Activated T-helper 17 cell treated with anti-CD3 and anti-CD28 coated beads, Interleukin-2, amount 50 U/mL, for 72 hours (primary cell): ENCODE measurements around the gene SPTBN1. TPM values are rescaled to one million over a fixed set of nuclear protein-coding genes. Genes with fewer than 3 reads are reported as not detected.
"Not testable (repeated sequence)": the region's sequence is repeated elsewhere in the genome, so short reads cannot be mapped to it uniquely, and the experiment has no call there.

Source experiments
- ATAC-seq: fragments of 150-1000 bp; cut with Tn5 transposase; replicated peaks from 2 replicates; pipeline ENCODE4 v1.10.0; 2021; ENCODE audit warnings: mild to moderate bottlenecking, moderate library complexity
- H3K27ac Mint-ChIP-seq: one replicate; pipeline ENCODE4 v1.8.0; 2022; ENCODE audit warnings: mixed read lengths
- H3K27me3 Mint-ChIP-seq: one replicate; pipeline ENCODE4 v1.8.0; 2022; ENCODE audit warnings: mixed read lengths
- H3K36me3 Mint-ChIP-seq: one replicate; pipeline ENCODE4 v1.8.0; 2022; ENCODE audit warnings: low read depth, mild to moderate bottlenecking, mixed read lengths
- H3K4me1 Mint-ChIP-seq: one replicate; pipeline ENCODE4 v1.8.0; 2022; ENCODE audit warnings: mixed read lengths
- H3K4me3 Mint-ChIP-seq: one replicate; pipeline ENCODE4 v1.8.0; 2022; ENCODE audit warnings: mild to moderate bottlenecking, mixed read lengths
- H3K9me3 Mint-ChIP-seq: one replicate; pipeline ENCODE4 v1.8.0; 2022; ENCODE audit warnings: mixed read lengths
- total RNA-seq, 2 donors: library from RNA; stranded (reverse); gene quantifications; one replicate each; pipeline ENCODE4 v1.2.3, GENCODE V29; 2022

SPTBN1 gene
- total RNA-seq, 2 donors from 2014 or later, result 85.3 to 101 TPM

DNA sequence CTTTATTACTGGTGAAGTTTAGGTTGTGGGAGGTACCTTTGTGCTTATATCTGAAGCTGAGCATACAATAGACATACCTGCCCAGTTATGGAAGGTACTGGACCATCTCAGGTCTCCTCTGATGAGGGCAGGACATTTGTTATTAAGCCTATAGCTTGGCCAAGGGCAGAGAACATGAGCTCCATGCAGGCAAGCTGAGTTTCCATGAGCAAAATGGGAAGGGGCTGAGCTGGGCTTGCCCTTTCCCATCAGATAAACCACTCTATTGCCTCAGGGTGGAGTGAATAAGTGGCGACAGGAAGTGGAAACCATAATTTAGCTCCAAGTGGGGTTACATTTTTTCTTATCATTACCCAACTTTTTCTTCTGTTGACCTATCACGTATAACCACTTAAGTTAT is 227.5 kb downstream of the SPTBN1 start:
- ATAC-seq, result no peak
- Mint-ChIP-seq H3K27me3 (peaks cover 22% of the 10 kb centered on the region), H3K4me1 (peaks cover 14% of the 10 kb centered on the region), H3K36me3 (peaks cover 5% of the 10 kb centered on the region), H3K9me3 (no peaks in the 10 kb centered on the region), H3K4me3 (no peak overlapping the region), H3K27ac (no peak overlapping the region)

DNA sequence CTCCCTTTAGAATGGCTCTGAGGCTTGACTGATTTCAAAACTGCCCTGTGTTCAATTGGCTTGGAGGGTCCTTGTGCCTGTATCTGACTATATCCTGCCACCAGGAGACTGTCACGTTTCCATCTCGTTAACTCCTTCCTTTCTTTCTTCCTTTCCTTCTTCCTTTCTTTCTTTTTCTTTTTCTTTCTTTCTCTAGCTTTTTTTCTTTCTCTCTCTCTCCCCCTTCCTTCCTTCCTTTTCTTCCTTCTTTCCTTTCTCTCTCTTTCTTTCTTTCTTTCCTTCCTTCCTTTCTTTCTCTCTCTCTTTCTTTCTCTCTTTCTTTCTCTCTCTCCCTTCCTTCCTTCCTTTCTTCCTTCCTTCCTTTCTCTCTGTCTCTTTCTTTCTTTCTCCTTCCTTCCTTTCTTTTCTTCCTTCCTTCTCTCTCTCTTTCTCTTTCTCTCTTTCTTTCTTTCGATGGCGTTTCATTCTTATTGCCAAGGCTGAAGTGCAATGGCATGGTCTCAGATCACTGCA is 229.2 kb downstream of the SPTBN1 start:
- Mint-ChIP-seq H3K27me3 (peaks cover 25% of the 10 kb centered on the region), H3K4me1 (peaks cover 11% of the 10 kb centered on the region), H3K27ac (no peak overlapping the region), H3K36me3 (peaks cover 2% of the 10 kb centered on the region), H3K9me3 (no peaks in the 10 kb centered on the region), H3K4me3 (no peak overlapping the region)
- no peak for ATAC-seq

DNA sequence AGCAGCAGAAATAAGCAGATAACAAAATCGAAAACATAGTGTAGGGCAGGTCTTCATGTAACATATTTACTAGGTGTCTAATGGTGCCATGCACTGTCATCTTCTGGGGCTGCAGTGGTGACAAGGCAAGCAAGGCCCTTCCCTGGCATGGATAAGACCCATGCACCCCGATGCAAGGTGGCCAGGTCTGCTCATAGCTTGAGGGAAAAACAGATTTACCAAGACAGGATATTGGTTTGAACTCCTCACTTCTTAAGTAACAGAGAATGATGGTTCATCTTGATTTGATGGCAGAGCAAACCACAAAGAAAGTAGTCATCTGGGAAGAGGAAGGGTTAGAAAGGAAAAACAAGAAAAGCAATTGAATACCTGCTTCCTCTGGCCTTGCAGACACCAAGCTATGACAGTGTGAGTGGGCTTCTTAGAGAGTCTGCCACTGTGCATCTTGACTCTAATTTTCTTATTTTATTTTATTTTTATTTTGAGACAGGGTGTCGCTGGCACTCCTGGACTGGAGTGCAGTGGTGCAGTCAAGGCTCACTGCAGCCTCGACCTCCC is 231.5 kb downstream of the SPTBN1 start:
- Mint-ChIP-seq H3K36me3 (no peaks in the 10 kb centered on the region), H3K27ac (no peak overlapping the region), H3K27me3 (peaks cover 25% of the 10 kb centered on the region), H3K9me3 (no peaks in the 10 kb centered on the region), H3K4me3 (no peak overlapping the region), H3K4me1 (no peaks in the 10 kb centered on the region)
- ATAC-seq, result peak; percentile 70

DNA sequence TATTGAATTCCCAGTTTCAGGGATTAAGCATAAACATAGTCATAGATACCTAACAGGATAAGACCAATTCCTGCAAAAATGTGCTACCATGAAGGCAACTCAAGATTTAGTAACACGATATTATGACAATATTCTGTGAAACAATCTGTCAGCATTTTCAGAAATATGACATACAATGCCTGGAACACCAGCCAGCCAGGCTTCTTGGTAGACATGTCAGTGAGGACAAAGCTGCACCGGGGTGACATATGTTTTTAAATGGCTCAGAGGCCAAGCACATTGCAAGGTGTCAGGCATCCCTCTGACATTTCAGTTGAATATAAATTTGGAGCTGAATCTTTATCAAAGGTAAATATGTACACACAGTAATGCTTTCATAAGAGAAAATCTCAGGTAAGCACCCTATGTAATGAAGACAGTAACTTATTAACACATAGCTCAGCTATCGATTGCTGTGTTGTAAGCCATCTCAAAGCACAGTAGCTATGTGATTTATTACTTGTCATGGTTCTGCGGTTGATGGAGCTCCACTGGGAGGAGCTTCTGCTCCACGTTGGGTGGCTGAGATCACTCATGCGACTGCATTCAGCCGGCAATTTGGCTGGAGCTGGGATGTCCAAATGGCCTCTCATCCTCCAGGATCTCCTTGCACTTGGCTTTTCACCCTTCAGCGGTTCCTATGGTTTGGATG is 235.5 kb downstream of the SPTBN1 start:
- Mint-ChIP-seq H3K9me3 (no peaks in the 10 kb centered on the region), H3K27ac (no peak overlapping the region), H3K36me3 (no peaks in the 10 kb centered on the region), H3K4me1 (no peaks in the 10 kb centered on the region), H3K4me3 (no peak overlapping the region), H3K27me3 (peaks cover 17% of the 10 kb centered on the region)
- ATAC-seq, result no peak

DNA sequence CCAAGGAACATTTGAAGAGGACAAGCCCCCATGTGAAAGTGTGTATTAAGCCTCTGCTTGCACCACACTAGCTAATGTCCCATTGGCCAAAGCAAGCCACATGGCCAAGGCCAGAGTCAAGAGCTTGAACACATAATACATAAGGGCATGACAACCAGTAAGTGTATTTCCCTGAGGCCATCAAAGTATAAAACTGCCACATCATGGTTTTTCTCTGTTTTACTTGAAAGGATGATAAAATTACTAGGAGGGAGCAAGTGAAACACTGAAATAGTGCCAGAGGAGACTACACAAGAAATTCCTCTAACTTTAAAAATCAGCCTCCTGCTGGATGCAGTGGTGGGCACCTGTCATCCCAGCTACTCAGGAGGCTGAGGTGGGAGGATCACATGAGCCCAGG is 236.4 kb downstream of the SPTBN1 start:
- ATAC-seq, result no peak
- no peaks in the 10 kb centered on the region for H3K9me3 Mint-ChIP-seq
- H3K27me3 Mint-ChIP-seq, result peaks cover 14% of the 10 kb centered on the region
- no peak overlapping the region for H3K4me3 Mint-ChIP-seq
- H3K36me3 Mint-ChIP-seq, result no peaks in the 10 kb centered on the region
- H3K4me1 Mint-ChIP-seq, result no peaks in the 10 kb centered on the region
- H3K27ac Mint-ChIP-seq, result no peak overlapping the region

DNA sequence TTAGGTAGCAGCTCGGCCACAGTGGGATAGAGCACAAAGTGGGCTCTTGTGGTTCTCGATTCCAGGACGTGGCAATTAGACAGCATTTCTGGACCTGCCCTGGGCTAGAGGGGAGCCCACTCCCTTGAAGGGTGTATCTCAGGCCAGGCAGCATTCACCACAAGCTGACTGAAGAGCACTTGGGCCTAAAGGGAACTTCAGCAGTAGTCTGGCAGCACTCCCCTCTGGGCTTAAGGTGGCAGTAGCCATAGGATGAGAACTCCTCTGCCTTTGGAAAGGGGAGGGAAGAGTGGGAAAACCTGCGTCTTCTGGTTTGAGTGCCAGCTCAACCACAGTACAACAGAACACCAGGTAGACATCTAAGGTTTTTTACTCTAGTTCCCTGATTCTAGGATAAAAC is 239.3 kb downstream of the SPTBN1 start:
- no peak for ATAC-seq
- H3K4me3 Mint-ChIP-seq, result no peak overlapping the region
- no peak overlapping the region for H3K27ac Mint-ChIP-seq
- H3K4me1 Mint-ChIP-seq, result no peaks in the 10 kb centered on the region
- H3K9me3 Mint-ChIP-seq, result no peaks in the 10 kb centered on the region
- H3K27me3 Mint-ChIP-seq, result peaks cover 8% of the 10 kb centered on the region
- H3K36me3 Mint-ChIP-seq, result no peaks in the 10 kb centered on the region

DNA sequence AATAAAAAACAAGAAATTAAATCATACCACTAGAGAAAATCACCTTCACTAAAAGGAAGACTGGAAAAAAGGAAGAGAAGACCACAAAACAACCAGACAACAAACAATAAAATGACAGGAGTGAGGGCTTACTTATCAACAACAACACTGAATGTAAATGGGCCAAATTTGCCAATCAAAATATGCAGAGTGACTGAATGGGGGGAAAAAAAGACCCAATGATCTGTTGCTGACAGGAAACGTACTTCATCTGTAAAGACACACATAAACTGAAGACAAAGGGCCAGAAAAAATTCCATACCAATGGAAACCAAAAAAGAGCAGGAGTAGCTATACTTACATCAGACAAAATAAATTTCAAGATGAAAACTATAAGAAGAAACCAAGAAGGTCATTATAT is 241.8 kb downstream of the SPTBN1 start:
- H3K36me3 Mint-ChIP-seq, result no peaks in the 10 kb centered on the region
- no peak overlapping the region for H3K27ac Mint-ChIP-seq
- no peak overlapping the region for H3K4me3 Mint-ChIP-seq

DNA sequence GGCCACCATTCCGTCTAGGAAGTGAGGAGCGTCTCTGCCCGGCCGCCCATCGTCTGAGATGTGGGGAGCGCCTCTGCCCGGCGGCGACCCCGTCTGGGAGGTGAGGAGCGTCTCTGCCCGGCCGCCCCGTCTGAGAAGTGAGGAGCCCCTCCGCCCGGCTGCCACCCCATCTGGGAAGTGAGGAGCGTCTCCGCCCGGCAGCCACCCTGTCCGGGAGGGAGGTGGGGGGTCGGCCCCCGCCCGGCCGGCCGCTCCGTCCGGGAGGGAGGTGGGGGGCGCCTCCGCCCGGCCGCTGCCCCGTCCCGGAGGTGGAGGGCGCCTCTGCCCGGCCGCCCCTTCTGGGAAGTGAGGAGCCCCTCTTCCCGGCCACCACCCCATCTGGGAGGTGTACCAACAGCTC is 242.8 kb downstream of the SPTBN1 start:
- ATAC-seq, H3K4me3 Mint-ChIP-seq, H3K9me3 Mint-ChIP-seq, H3K36me3 Mint-ChIP-seq, H3K27me3 Mint-ChIP-seq, H3K27ac Mint-ChIP-seq, H3K4me1 Mint-ChIP-seq: not testable (repeated sequence)

More for the DNA sequence above, 241.8 kb downstream of the SPTBN1 start:
- Mint-ChIP-seq H3K9me3 (no peaks in the 10 kb centered on the region), H3K4me1 (peaks cover 3% of the 10 kb centered on the region), H3K27me3 (peaks cover 8% of the 10 kb centered on the region)
- no peak for ATAC-seq

DNA sequence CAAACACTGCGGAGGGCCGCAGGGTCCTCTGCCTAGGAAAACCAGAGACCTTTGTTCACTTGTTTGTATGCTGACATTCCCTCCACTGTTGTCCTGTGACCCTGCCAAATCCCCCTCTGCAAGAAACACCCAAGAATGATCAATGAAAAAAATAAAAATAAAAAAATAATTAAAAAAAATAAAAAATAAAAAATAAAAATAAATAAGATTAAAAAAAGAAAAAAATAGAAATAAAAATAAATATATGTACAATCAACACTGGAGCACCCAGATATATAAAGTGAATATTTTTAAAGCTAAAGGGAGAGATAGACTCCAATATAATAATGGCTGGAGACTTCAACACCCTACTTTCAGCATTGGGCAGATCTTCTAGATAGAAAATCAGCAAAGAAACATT is 243.5 kb downstream of the SPTBN1 start:
- ATAC-seq, result no peak
- Mint-ChIP-seq H3K27ac (no peak overlapping the region), H3K36me3 (no peaks in the 10 kb centered on the region), H3K4me1 (peaks cover 3% of the 10 kb centered on the region), H3K4me3 (no peak overlapping the region), H3K9me3 (no peaks in the 10 kb centered on the region), H3K27me3 (peaks cover 4% of the 10 kb centered on the region)

DNA sequence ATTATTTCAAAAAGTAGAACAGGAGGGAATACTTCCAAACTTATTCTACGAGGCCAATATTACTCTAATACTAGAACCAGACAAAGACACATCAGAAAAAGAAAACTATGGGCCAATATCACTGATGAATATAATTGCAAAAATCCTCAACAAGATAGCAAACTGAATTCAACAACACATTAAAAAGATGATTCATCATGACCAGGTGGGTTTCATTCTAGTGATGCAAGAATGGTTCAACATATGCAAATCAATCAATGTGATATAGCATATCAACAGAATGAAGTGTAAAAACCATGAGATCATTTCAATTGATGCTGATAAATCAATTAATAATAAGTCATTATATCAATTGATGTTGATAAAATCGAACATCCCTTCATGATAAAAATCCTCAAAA is 244.9 kb downstream of the SPTBN1 start:
- H3K9me3 Mint-ChIP-seq, result no peaks in the 10 kb centered on the region
- no peak overlapping the region for H3K27ac Mint-ChIP-seq
- no peak for ATAC-seq
- H3K4me1 Mint-ChIP-seq, result peaks cover 3% of the 10 kb centered on the region
- no peak overlapping the region for H3K4me3 Mint-ChIP-seq
- no peaks in the 10 kb centered on the region for H3K36me3 Mint-ChIP-seq
- H3K27me3 Mint-ChIP-seq, result peaks cover 4% of the 10 kb centered on the region

DNA sequence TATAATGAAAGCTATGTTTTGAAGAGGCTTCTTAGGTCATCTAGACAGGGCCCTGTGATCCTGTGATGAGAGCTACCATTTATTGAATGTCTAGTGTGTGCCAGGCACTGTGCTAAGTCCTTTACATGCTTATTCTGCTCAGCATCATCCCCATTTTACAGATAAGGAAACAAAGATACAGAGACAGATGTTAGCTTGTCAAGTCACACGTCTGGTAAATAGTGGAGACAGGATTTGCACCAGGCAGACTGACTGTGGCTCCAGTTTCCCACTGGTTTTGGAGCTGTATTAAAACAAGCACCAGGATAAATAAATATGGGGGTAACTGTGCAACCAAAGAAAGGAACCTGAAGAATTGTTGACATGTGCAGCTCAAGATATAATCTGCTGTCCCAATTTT is 248.1 kb downstream of the SPTBN1 start:
- H3K4me1 Mint-ChIP-seq, result peaks cover 3% of the 10 kb centered on the region
- no peaks in the 10 kb centered on the region for H3K36me3 Mint-ChIP-seq
- H3K27ac Mint-ChIP-seq, result no peak overlapping the region
- H3K4me3 Mint-ChIP-seq, result no peak overlapping the region
- H3K9me3 Mint-ChIP-seq, result no peaks in the 10 kb centered on the region
- no peak for ATAC-seq
- H3K27me3 Mint-ChIP-seq, result peaks cover 4% of the 10 kb centered on the region

DNA sequence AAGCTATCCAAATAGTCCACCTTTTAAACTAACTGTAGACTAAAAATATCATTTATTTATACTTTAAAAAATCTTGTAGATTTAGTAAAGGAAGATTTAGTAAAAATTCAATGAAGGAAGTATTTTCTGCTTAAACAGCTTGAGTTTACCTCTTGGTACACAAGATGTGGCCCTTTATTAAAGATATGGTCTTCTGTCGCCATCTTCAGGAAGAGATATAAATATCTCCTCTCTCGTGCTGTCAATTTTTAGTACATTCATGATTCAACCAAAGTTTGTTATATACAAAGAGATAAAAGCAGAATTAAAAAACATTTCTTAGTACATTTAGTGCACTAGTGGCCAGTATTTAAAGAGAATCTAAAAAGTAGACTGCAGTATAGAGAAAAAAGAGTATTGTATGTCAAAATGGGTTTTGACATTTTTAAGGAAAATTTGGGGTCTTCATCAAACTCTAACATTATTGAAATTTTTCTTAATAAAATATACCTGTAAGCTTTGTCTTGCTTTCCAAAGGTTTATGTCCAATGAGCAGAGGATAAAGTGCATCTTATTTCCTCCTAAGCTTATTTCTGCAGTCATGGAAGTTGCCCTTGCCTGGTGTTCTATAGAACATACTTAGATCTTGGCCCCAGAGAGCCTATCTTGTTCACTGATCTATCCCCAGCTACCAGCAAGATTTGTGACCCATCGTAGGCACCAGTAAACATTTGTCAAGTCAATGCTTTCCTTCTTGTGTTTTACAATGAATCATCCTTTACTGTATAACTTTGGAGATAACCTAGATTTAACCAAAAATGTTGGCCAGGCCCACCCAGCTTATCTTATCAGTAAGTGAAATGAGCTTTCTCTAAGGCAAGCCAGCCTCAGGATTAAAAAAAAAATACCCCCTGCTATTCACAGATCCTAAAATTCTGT is 248.8 kb downstream of the SPTBN1 start:
- peaks cover 3% of the 10 kb centered on the region for H3K4me1 Mint-ChIP-seq
- H3K27me3 Mint-ChIP-seq, result peaks cover 8% of the 10 kb centered on the region
- no peak overlapping the region for H3K4me3 Mint-ChIP-seq
- ATAC-seq, result peak; percentile 66
- no peaks in the 10 kb centered on the region for H3K9me3 Mint-ChIP-seq
- H3K27ac Mint-ChIP-seq, result no peak overlapping the region
- no peaks in the 10 kb centered on the region for H3K36me3 Mint-ChIP-seq

DNA sequence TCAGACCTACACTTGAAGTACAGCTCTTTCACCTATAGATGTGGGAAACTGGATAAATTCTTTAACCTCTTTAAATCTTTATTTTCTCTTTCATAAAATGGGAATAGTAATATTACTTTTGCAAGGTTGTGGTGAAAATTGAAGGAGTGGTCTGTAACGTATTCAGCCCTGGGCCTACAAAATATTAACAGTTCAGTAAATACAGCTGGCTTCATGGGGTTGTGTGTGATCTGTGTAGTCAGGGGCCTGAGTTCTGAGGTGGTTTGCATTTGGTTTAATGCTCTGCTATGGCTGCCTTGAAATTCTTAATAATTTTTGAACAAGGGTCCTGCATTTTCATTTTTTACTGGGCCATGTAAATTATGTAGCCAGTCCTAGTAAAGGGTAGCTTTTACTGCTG is 250.5 kb downstream of the SPTBN1 start:
- ATAC-seq, result no peak
- peaks cover 13% of the 10 kb centered on the region for H3K27me3 Mint-ChIP-seq
- H3K9me3 Mint-ChIP-seq, result no peaks in the 10 kb centered on the region
- no peak overlapping the region for H3K4me3 Mint-ChIP-seq
- H3K36me3 Mint-ChIP-seq, result no peaks in the 10 kb centered on the region
- H3K4me1 Mint-ChIP-seq, result peaks cover 3% of the 10 kb centered on the region
- H3K27ac Mint-ChIP-seq, result no peak overlapping the region

DNA sequence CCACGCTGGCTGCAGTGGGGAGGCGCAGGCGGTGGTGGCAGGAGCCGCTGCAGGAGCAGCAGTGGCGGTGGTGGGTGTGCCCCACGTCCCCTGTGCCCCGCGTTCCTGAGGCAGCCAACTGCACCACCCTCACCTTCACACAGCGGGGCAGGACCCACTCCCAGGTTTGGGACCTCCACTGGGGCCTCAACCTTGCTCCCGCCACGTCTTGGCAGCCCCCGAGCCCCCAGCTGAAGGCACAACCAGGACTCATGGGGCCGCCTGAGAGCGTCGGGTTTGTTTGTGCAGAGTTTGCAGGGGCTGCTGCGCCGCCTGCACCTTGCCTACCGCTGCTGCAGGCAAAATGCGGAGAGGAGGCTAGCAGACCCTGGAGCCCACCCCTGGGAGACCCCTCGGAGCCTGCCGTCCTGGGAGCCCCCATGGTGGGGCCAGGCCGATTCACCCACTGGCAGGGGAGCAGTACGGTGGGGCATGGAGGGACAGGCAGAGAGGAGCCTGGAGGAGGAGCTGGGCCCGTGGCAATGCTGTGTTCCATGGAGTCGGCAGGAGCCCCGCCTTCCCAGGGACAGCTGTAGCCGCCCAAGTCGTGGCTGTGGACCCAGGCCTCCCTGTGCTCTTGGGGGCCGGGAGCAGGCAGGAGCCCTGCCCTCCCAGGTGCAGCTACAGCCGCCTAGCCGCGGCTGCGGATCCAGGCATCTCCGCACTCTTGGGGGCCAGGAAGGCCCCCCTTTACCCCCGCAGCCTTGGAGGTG is 252.6 kb downstream of the SPTBN1 start:
- peak; percentile 21 for ATAC-seq
- no peak overlapping the region for H3K27ac Mint-ChIP-seq
- peaks cover 13% of the 10 kb centered on the region for H3K27me3 Mint-ChIP-seq
- no peaks in the 10 kb centered on the region for H3K9me3 Mint-ChIP-seq
- peaks cover 3% of the 10 kb centered on the region for H3K4me1 Mint-ChIP-seq
- H3K4me3 Mint-ChIP-seq, result peak overlapping the region; percentile 37
- no peaks in the 10 kb centered on the region for H3K36me3 Mint-ChIP-seq
